Hepatocyte (in vitro differentiated cells): Measurements from ENCODE around the gene SPOCK2. TPM values are rescaled to one million over a fixed set of nuclear protein-coding genes. Genes with fewer than 3 reads are reported as not detected.

ENCODE experiments used
- DNase-seq: peaks from one replicate; pipeline ENCODE4 v3.0.0-alpha.2; 2016; ENCODE audit warnings: low spot score
- H2AFZ ChIP-seq: fragments of 200-600 bp; sonication (generic); 2 replicates; pipeline ENCODE4 v1.6.0; 2016; ENCODE audit warnings: antibody characterized with exemption, mild to moderate bottlenecking
- H3K27ac ChIP-seq: fragments of 200-600 bp; sonication (generic); 2 replicates; pipeline ENCODE4 v1.5.1; 2016; ENCODE audit warnings: mild to moderate bottlenecking
- H3K27me3 ChIP-seq: fragments of 200-600 bp; sonication (generic); 2 replicates; pipeline ENCODE4 v1.6.1; 2016
- H3K36me3 ChIP-seq: fragments of 200-600 bp; sonication (generic); replicated peaks from 2 replicates; pipeline ENCODE4 v1.5.1; 2016; ENCODE audit warnings: low read depth; ENCODE audit not compliant: insufficient read depth
- H3K4me1 ChIP-seq: fragments of 200-600 bp; sonication (generic); 2 replicates; pipeline ENCODE4 v1.5.1; 2016; ENCODE audit warnings: mild to moderate bottlenecking, moderate library complexity; ENCODE audit not compliant: insufficient read depth
- H3K4me2 ChIP-seq: fragments of 200-600 bp; sonication (generic); 2 replicates; pipeline ENCODE4 v1.6.0; 2016
- H3K4me3 ChIP-seq: fragments of 200-600 bp; sonication (generic); 2 replicates; pipeline ENCODE4 v1.5.1; 2016; ENCODE audit warnings: mild to moderate bottlenecking
- H3K79me2 ChIP-seq: fragments of 200-600 bp; sonication (generic); 2 replicates; pipeline ENCODE4 v1.6.0; 2017; ENCODE audit warnings: mild to moderate bottlenecking
- H3K9me2 ChIP-seq: fragments of 200-600 bp; sonication (generic); replicated peaks from 2 replicates; pipeline ENCODE4 v1.6.0; 2017; ENCODE audit warnings: mild to moderate bottlenecking; ENCODE audit not compliant: insufficient read depth
- H3K9me3 ChIP-seq: fragments of 200-600 bp; sonication (generic); 2 replicates; pipeline ENCODE4 v1.5.1; 2016; ENCODE audit warnings: low read depth, mild to moderate bottlenecking
- H4K20me1 ChIP-seq: fragments of 200-600 bp; sonication (generic); 2 replicates; pipeline ENCODE4 v1.6.0; 2016; ENCODE audit warnings: mild to moderate bottlenecking; ENCODE audit not compliant: insufficient read depth, poor library complexity, severe bottlenecking
- EZH2 ChIP-seq: fragments of 200-600 bp; sonication (generic); IDR thresholded peaks from 2 replicates; pipeline ENCODE4 v1.6.1; 2016; ENCODE audit warnings: antibody characterized with exemption, mild to moderate bottlenecking, borderline replicate concordance
- EZH2phosphoT487 ChIP-seq: fragments of 200-600 bp; sonication (generic); IDR thresholded peaks from one replicate; pipeline ENCODE4 v1.6.1; 2018; ENCODE audit warnings: antibody characterized with exemption, mild to moderate bottlenecking, low read depth, moderate library complexity; ENCODE audit not compliant: unreplicated experiment, severe bottlenecking
- WGBS: methylation state at CpG from one replicate; pipeline ENCODE4 v1.1.6; 2016; ENCODE audit warnings: low lambda C conversion rate; ENCODE audit errors: missing lambda C conversion rate; 5-methylcytosine and 5-hydroxymethylcytosine counted together
- polyA plus RNA-seq: library from polyadenylated mRNA; unstranded; fragments of >200 nt; fragmentation: Nextera tagmentation; extraction: Ambion mirVana; gene quantifications from 2 replicates; pipeline ENCODE4 v1.2.1, GENCODE V29; 2016
- total RNA-seq: library from RNA; depleted of rRNA; stranded (reverse); fragments of >200 nt; gene quantifications from 2 replicates; pipeline ENCODE4 v1.2.3, GENCODE V29; 2014
- TF ChIP-seq, protein P1 (sequence below): fragments of 200-600 bp; sonication (generic); IDR thresholded peaks from 2 replicates; pipeline ENCODE4 v1.5.1; 2016; ENCODE audit warnings: antibody characterized with exemption, mild to moderate bottlenecking; ENCODE audit not compliant: poor library complexity

SPOCK2 gene
- total and polyA plus RNA-seq, 2 experiments from 2014 or later = 3.0 to 3.1 TPM

DNA sequence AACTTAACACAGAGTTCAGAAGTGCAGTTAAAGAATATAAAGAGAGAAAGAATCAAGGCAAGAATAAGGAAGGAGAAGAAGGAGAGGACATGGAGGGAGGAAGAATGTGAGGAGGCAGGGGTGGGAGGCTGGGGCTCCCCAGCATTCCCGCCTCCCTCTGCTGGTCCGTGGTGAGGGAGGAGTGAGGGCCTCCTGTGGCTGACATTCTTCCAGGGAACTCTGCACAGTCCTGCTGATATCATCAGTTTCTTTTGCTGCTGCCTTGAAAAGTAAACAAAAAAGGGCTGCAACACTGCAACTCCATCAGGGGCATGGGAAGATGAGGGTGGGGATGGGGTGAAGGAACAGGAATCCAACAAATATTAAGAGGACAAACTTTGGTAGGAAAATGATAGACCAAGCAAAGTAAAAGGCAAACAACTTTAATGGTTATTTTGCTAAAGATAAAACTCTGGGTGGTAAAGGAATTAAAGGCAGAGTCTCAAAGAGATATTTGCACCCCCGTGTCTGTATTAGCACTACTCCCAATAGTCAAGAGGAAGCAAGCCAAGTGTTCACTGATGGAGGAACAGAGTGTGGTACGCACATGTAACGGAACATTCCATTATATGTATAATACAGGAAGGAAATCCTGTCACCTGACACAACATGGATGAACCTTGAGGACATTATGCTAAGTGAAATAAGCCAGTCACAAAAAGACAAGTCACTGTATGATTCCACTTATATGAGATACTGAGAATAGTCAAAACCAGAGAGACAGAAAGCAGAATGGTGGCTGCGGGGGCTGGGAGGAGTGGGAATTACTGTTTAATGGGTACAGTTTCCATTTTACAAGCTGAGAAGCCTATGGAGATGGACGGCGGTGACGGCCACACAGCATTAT is 8.0 kb upstream of the SPOCK2 start:
- Histone ChIP-seq H4K20me1 (no peaks in the 10 kb centered on the region), H3K4me3 (no peak overlapping the region), H3K4me1 (peaks cover 28% of the 10 kb centered on the region), H3K4me2 (peak overlapping the region; percentile 43), H3K36me3 (no peaks in the 10 kb centered on the region), H2AFZ (no peak overlapping the region), H3K9me2 (no peaks in the 10 kb centered on the region), H3K9me3 (no peaks in the 10 kb centered on the region), H3K27ac (peak overlapping the region; percentile 73), H3K27me3 (no peaks in the 10 kb centered on the region), H3K79me2 (no peaks in the 10 kb centered on the region)
- peak; percentile 67 for DNase-seq
- TF ChIP-seq EZH2 (no peak), EZH2phosphoT487 (no peak)
- TF ChIP-seq, protein P1, sequence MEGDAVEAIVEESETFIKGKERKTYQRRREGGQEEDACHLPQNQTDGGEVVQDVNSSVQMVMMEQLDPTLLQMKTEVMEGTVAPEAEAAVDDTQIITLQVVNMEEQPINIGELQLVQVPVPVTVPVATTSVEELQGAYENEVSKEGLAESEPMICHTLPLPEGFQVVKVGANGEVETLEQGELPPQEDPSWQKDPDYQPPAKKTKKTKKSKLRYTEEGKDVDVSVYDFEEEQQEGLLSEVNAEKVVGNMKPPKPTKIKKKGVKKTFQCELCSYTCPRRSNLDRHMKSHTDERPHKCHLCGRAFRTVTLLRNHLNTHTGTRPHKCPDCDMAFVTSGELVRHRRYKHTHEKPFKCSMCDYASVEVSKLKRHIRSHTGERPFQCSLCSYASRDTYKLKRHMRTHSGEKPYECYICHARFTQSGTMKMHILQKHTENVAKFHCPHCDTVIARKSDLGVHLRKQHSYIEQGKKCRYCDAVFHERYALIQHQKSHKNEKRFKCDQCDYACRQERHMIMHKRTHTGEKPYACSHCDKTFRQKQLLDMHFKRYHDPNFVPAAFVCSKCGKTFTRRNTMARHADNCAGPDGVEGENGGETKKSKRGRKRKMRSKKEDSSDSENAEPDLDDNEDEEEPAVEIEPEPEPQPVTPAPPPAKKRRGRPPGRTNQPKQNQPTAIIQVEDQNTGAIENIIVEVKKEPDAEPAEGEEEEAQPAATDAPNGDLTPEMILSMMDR = no peak
- WGBS = 64% methylated on average over 9 of the region's 9 CpGs

DNA sequence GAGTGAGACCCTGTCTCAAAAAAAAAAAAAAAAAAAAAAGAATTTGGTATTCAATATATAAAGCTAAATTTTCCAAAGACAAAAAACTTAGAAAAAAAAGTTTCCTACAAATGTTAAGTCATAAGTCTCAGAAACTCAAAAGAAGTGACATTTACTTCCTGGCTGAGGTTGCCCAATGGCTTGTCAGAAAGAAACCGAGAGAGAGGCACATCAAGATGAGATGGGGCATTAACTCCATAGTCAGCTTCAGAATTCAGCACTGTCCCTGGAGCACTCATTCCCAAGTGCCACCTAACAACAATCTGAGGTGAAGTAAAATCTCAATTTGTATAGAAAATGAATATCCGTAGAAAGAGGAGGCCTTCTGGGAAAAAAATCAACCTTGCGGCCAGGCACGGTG is 6.8 kb upstream of the SPOCK2 start:
- WGBS = 96% methylated on average over 4 of the region's 4 CpGs
- peaks cover 28% of the 10 kb centered on the region for H3K4me1 ChIP-seq

DNA sequence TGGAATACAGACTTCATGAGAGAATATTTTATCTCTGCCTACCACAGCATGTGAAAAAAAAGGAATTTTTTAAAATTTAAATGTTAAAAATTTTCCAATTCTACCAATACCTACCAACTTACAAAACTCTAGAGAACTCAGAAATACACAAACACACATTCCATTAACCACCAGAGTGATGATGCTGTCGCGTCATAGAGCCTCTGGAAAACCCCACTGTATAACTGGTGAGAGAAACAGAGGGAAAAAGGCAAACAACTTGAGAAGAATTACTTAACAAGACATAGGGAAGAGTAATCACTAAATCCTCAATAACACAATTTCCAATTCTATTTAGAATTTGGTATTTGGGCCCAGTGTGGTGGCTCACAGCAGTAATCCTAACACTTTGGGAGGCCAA is 6.2 kb upstream of the SPOCK2 start:
- H3K27ac ChIP-seq = no peak overlapping the region

More for the DNA sequence above, 6.8 kb upstream of the SPOCK2 start:
- H3K4me2 ChIP-seq = no peak overlapping the region
- TF ChIP-seq, protein P1 = no peak
- TF ChIP-seq EZH2phosphoT487 (no peak), EZH2 (no peak)
- no peaks in the 10 kb centered on the region for H3K36me3 ChIP-seq
- DNase-seq = no peak
- H3K27ac ChIP-seq = no peak overlapping the region
- no peak overlapping the region for H3K4me3 ChIP-seq
- no peaks in the 10 kb centered on the region for H3K79me2 ChIP-seq
- no peaks in the 10 kb centered on the region for H3K27me3 ChIP-seq
- no peaks in the 10 kb centered on the region for H4K20me1 ChIP-seq
- H3K9me2 ChIP-seq = no peaks in the 10 kb centered on the region
- no peaks in the 10 kb centered on the region for H3K9me3 ChIP-seq
- no peak overlapping the region for H2AFZ ChIP-seq

More for the DNA sequence above, 6.2 kb upstream of the SPOCK2 start:
- Histone ChIP-seq H3K36me3 (no peaks in the 10 kb centered on the region), H3K27me3 (no peaks in the 10 kb centered on the region), H3K4me3 (no peak overlapping the region), H3K9me3 (no peaks in the 10 kb centered on the region), H4K20me1 (no peaks in the 10 kb centered on the region), H3K4me1 (peaks cover 26% of the 10 kb centered on the region), H3K79me2 (no peaks in the 10 kb centered on the region), H2AFZ (no peak overlapping the region), H3K9me2 (no peaks in the 10 kb centered on the region), H3K4me2 (no peak overlapping the region)
- no peak for DNase-seq
- 100% methylated on average over 2 of the region's 2 CpGs for WGBS
- TF ChIP-seq, protein P1 = no peak
- TF ChIP-seq EZH2 (no peak), EZH2phosphoT487 (no peak)
